Lower leg skin (tissue), 4 donors: Measurements from ENCODE around the gene ATP8A2. TPM values are rescaled to one million over a fixed set of nuclear protein-coding genes. Genes with fewer than 3 reads are reported as not detected.
A peak's percentile ranks its signal among the peaks of the same experiment; 100 is the strongest.

Experiments used
- DNase-seq, 2 donors: peaks; one replicate each; pipeline ENCODE4 v3.0.0-alpha.2; 2019; ENCODE audit warnings: low spot score in 2 of 2
- H3K4me3 ChIP-seq: fragments of 200-600 bp; sonication (generic); 2 replicates; pipeline ENCODE4 v1.5.1; 2017; ENCODE audit warnings: mild to moderate bottlenecking, low read depth; ENCODE audit not compliant: poor library complexity, severe bottlenecking
- CTCF ChIP-seq, 3 donors: fragments of 450-650 bp; IDR thresholded peaks; one replicate each; pipeline ENCODE4 v1.5.1; 2016; ENCODE audit warnings: antibody characterized with exemption in 3 of 3, mild to moderate bottlenecking in 3 of 3, moderate library complexity in 2 of 3
- POLR2A ChIP-seq, 2 donors: fragments of 450-650 bp; IDR thresholded peaks; one replicate each; pipeline ENCODE4 v1.6.1; 2016 to 2017; ENCODE audit warnings: antibody characterized with exemption in 2 of 2, mild to moderate bottlenecking in 1 of 2, moderate library complexity in 1 of 2
- WGBS, 2 donors: methylation state at CpG; one replicate each; pipeline ENCODE4 v1.1.5; 2018; 5-methylcytosine and 5-hydroxymethylcytosine counted together
- intact Hi-C: fragments of 100-400 bp; cut with DNase I; formaldehyde crosslinking; loops from one replicate; pipeline ENCODE4 v1.15.0; 2023; ENCODE audit warnings: low total_unique reads
- total RNA-seq, 4 donors: library from RNA; depleted of rRNA; stranded (reverse); fragments of >200 nt; gene quantifications; one replicate each; pipeline ENCODE4 v1.1.0, GENCODE V29; 2016

Gene ATP8A2
- total RNA-seq, 4 donors from 2014 or later = 0.05 to 0.23 TPM; not detected in 2

GRCh38 chr13:26007261-26008125 lies 635.7 kb downstream of the ATP8A2 start:
- TF ChIP-seq CTCF (IDR thresholded peaks at IDR 0.05) (no peak), POLR2A (IDR thresholded peaks at IDR 0.05) (no peak)
- intact Hi-C loops = no loop called here
- no peak for DNase-seq
- 46 to 53% methylated on average over 1 of the region's 1 CpG for WGBS, 2 donors
- no peak overlapping the region for H3K4me3 ChIP-seq

- no peak overlapping the region for H3K4me3 ChIP-seq
- DNase-seq = no peak
- 75 to 76% methylated on average over 13 of the region's 13 CpGs for WGBS, 2 donors
- TF ChIP-seq POLR2A (IDR thresholded peaks at IDR 0.05) (no peak), CTCF (IDR thresholded peaks at IDR 0.05) (no peak)
- intact Hi-C loops = no loop called here
Observed at GRCh38 chr13:26010487-26011207, 638.9 kb downstream of the ATP8A2 start.

GRCh38 chr13:26011208-26011573 lies 639.4 kb downstream of the ATP8A2 start:
- intact Hi-C loops = no loop called here
- no peak for DNase-seq
- WGBS, 2 donors = 87 to 93% methylated on average over 4 of the region's 4 CpGs
- no peak for TF ChIP-seq POLR2A (IDR thresholded peaks at IDR 0.05)
- no peak for TF ChIP-seq CTCF (IDR thresholded peaks at IDR 0.05)
- H3K4me3 ChIP-seq = no peak overlapping the region

GRCh38 chr13:26011996-26012821 lies 640.4 kb downstream of the ATP8A2 start:
- peak in 1 of 2 donors; percentile 79 for DNase-seq
- intact Hi-C loops = no loop called here
- TF ChIP-seq POLR2A (IDR thresholded peaks at IDR 0.05) = no peak
- TF ChIP-seq CTCF (IDR thresholded peaks at IDR 0.05) = no peak
- H3K4me3 ChIP-seq = no peak overlapping the region
- 31% methylated on average over 33 to 53 of the region's 53 CpGs for WGBS, 2 donors

- intact Hi-C loops = no loop called here
- TF ChIP-seq CTCF (IDR thresholded peaks at IDR 0.05) = no peak
- no peak for TF ChIP-seq POLR2A (IDR thresholded peaks at IDR 0.05)
- 79 to 80% methylated on average over 8 to 9 of the region's 9 CpGs for WGBS, 2 donors
- no peak for DNase-seq
- no peak overlapping the region for H3K4me3 ChIP-seq
Observed at GRCh38 chr13:26012995-26013394, 641.2 kb downstream of the ATP8A2 start.
